WTC11 (cell line): ENCODE results near the gene SNX20. TPM values are rescaled to one million over a fixed set of nuclear protein-coding genes. Genes with fewer than 3 reads are reported as not detected.

Source experiments
- ATAC-seq: fragments of 200-7000 bp; cut with Tn5 transposase; 2 replicates; pipeline ENCODE4 v1.10.0; 2021; ENCODE audit warnings: mild to moderate bottlenecking, moderate library complexity
- CTCF ChIA-PET: fragments of 300-600 bp; sonication (Branson Sonifier 250); formaldehyde crosslinking; loops from one replicate; lab custom pipeline; 2021; ENCODE audit warnings: antibody characterized with exemption; lab: Charles Lee
- POLR2A ChIA-PET: fragments of 350-600 bp; sonication (Branson Sonifier 250); formaldehyde crosslinking; loops from one replicate; lab custom pipeline; 2021; ENCODE audit warnings: antibody characterized with exemption; lab: Charles Lee
- DNase-seq: peaks from one replicate; pipeline ENCODE4 v3.0.0; 2021; ENCODE audit warnings: low spot score
- H3K27ac Mint-ChIP-seq: 2 replicates; pipeline ENCODE4 v1.8.0; 2021; ENCODE audit warnings: mixed read lengths
- H3K27me3 Mint-ChIP-seq: 2 replicates; pipeline ENCODE4 v1.8.0; 2021; ENCODE audit warnings: low read depth, mild to moderate bottlenecking, moderate library complexity, mixed read lengths
- H3K36me3 Mint-ChIP-seq: 2 replicates; pipeline ENCODE4 v1.8.0; 2021; ENCODE audit warnings: mixed read lengths
- H3K4me1 Mint-ChIP-seq: 2 replicates; pipeline ENCODE4 v1.8.0; 2022; ENCODE audit warnings: mixed read lengths
- H3K4me3 Mint-ChIP-seq: 2 replicates; pipeline ENCODE4 v1.8.0; 2021; ENCODE audit warnings: mild to moderate bottlenecking, moderate library complexity, mixed read lengths
- H3K9me3 Mint-ChIP-seq: 2 replicates; pipeline ENCODE4 v1.8.0; 2021; ENCODE audit warnings: mixed read lengths
- ATF3 ChIP-seq: sonication (generic); formaldehyde crosslinking; conservative IDR thresholded peaks from 2 replicates; pipeline ENCODE4 v1.8.1; 2022; ENCODE audit warnings: mild to moderate bottlenecking, missing genetic modification reagents
- CTCF ChIP-seq: fragments of 200-600 bp; IDR thresholded peaks from 2 replicates; pipeline ENCODE4 v1.8.0; 2022; ENCODE audit warnings: antibody characterized with exemption
- E2F5 ChIP-seq: sonication (generic); formaldehyde crosslinking; IDR thresholded peaks from 2 replicates; pipeline ENCODE4 v1.8.1; 2022; ENCODE audit warnings: mild to moderate bottlenecking, moderate library complexity, missing genetic modification reagents
- ELF4 ChIP-seq: sonication (generic); formaldehyde crosslinking; IDR thresholded peaks from 2 replicates; pipeline ENCODE4 v1.8.1; 2022; ENCODE audit warnings: low read depth, mild to moderate bottlenecking, moderate library complexity, missing genetic modification reagents
- EMX1 ChIP-seq: fragments of 250-450 bp; sonication (Bioruptor Pico); IDR thresholded peaks from 2 replicates; pipeline ENCODE4 v1.8.0; 2021; ENCODE audit warnings: mild to moderate bottlenecking
- ESRRA ChIP-seq: sonication (generic); formaldehyde crosslinking; IDR thresholded peaks from 2 replicates; pipeline ENCODE4 v1.8.1; 2022; ENCODE audit warnings: mild to moderate bottlenecking, missing genetic modification reagents, borderline replicate concordance
- ETV6 ChIP-seq: sonication (generic); formaldehyde crosslinking; IDR thresholded peaks from 2 replicates; pipeline ENCODE4 v1.8.1; 2022; ENCODE audit warnings: mild to moderate bottlenecking, missing genetic modification reagents
- FOXP1 ChIP-seq: sonication (generic); formaldehyde crosslinking; IDR thresholded peaks from 2 replicates; pipeline ENCODE4 v1.8.0; 2022; ENCODE audit warnings: missing genetic modification reagents, mild to moderate bottlenecking, moderate library complexity, borderline replicate concordance
- GABPB1 ChIP-seq: sonication (generic); formaldehyde crosslinking; IDR thresholded peaks from 2 replicates; pipeline ENCODE4 v1.8.1; 2023; ENCODE audit warnings: mild to moderate bottlenecking, missing genetic modification reagents
- HMGA2 ChIP-seq: fragments of 250-450 bp; sonication (Bioruptor Pico); IDR thresholded peaks from 2 replicates; pipeline ENCODE4 v1.4.0; 2021; ENCODE audit warnings: mild to moderate bottlenecking, moderate library complexity
- MLX ChIP-seq: sonication (generic); formaldehyde crosslinking; IDR thresholded peaks from 2 replicates; pipeline ENCODE4 v1.8.1; 2023; ENCODE audit warnings: mild to moderate bottlenecking, missing genetic modification reagents, moderate library complexity
- MYBL2 ChIP-seq: sonication (generic); formaldehyde crosslinking; IDR thresholded peaks from 2 replicates; pipeline ENCODE4 v1.8.1; 2023; ENCODE audit warnings: mild to moderate bottlenecking, moderate library complexity, missing genetic modification reagents
- NR2C2 ChIP-seq: sonication (generic); formaldehyde crosslinking; IDR thresholded peaks from 2 replicates; pipeline ENCODE4 v1.8.0; 2022; ENCODE audit warnings: mild to moderate bottlenecking, missing genetic modification reagents
- PRRX2 ChIP-seq: fragments of 250-450 bp; sonication (Bioruptor Pico); IDR thresholded peaks from 2 replicates; pipeline ENCODE4 v1.8.0; 2021; ENCODE audit warnings: mild to moderate bottlenecking
- SMAD3 ChIP-seq: sonication (generic); formaldehyde crosslinking; IDR thresholded peaks from 2 replicates; pipeline ENCODE4 v1.8.0; 2022; ENCODE audit warnings: missing genetic modification reagents, mild to moderate bottlenecking, borderline replicate concordance
- SOX15 ChIP-seq: fragments of 250-450 bp; sonication (Bioruptor Pico); IDR thresholded peaks from 2 replicates; pipeline ENCODE4 v1.9.0; 2021; ENCODE audit warnings: mild to moderate bottlenecking
- TCF7 ChIP-seq: sonication (generic); formaldehyde crosslinking; IDR thresholded peaks from 2 replicates; pipeline ENCODE4 v1.8.0; 2022; ENCODE audit warnings: mild to moderate bottlenecking, low read depth, missing genetic modification reagents, moderate library complexity
- TP53 ChIP-seq: sonication (generic); formaldehyde crosslinking; IDR thresholded peaks from 2 replicates; pipeline ENCODE4 v1.8.1; 2023; ENCODE audit warnings: mild to moderate bottlenecking, missing genetic modification reagents
- ZBTB21 ChIP-seq: sonication (generic); formaldehyde crosslinking; IDR thresholded peaks from 2 replicates; pipeline ENCODE4 v1.8.1; 2023; ENCODE audit warnings: mild to moderate bottlenecking, missing genetic modification reagents, borderline replicate concordance
- ZBTB43 ChIP-seq: sonication (generic); formaldehyde crosslinking; IDR thresholded peaks from 2 replicates; pipeline ENCODE4 v1.8.1; 2023; ENCODE audit warnings: mild to moderate bottlenecking, missing genetic modification reagents
- ZNF232 ChIP-seq: sonication (generic); formaldehyde crosslinking; IDR thresholded peaks from 2 replicates; pipeline ENCODE4 v1.8.0; 2022; ENCODE audit warnings: mild to moderate bottlenecking, missing genetic modification reagents
- ZNF263 ChIP-seq: sonication (generic); formaldehyde crosslinking; IDR thresholded peaks from 2 replicates; pipeline ENCODE4 v1.8.1; 2022; ENCODE audit warnings: low read depth, mild to moderate bottlenecking, moderate library complexity, missing genetic modification reagents
- ZNF281 ChIP-seq: sonication (generic); formaldehyde crosslinking; IDR thresholded peaks from 2 replicates; pipeline ENCODE4 v1.8.0; 2023; ENCODE audit warnings: mild to moderate bottlenecking, missing genetic modification reagents
- ZNF396 ChIP-seq: fragments of 250-450 bp; sonication (Bioruptor Pico); IDR thresholded peaks from 2 replicates; pipeline ENCODE4 v1.8.0; 2021; ENCODE audit warnings: mild to moderate bottlenecking, moderate library complexity, borderline replicate concordance
- ZNF416 ChIP-seq: fragments of 250-450 bp; sonication (Bioruptor Pico); IDR thresholded peaks from 2 replicates; pipeline ENCODE4 v1.9.0; 2021; ENCODE audit warnings: mild to moderate bottlenecking, inconsistent platforms
- total RNA-seq: library from RNA; stranded (reverse); gene quantifications from 3 replicates; pipeline ENCODE4 v1.2.3, GENCODE V29; 2021
- TF ChIP-seq, protein P1 (sequence below): sonication (generic); formaldehyde crosslinking; IDR thresholded peaks from 2 replicates; pipeline ENCODE4 v1.8.1; 2023; ENCODE audit warnings: mild to moderate bottlenecking, moderate library complexity, missing genetic modification reagents

SNX20 gene
- total RNA-seq, 1 experiment from 2014 or later: not detected

DNA sequence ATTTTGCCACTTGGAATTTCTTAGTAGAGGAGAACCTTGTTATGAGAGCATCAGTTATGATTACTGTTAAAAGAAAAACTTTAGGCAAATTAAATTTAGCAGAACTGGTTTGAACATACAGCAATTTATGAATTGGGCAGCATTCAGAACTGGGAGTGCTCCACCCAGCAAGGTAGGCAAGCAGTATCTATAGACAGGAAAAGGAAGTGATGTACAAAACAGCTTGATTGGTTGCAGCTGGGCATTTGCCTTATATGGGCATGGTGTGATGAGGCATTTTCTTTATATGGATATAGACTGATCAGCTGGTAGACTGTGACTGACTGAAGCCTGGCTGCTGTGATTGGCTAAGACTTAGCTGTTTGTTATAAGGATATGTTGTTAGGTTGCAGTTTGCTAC, 43.2 kb upstream of the SNX20 start (continued):
- TF ChIP-seq ATF3 (no peak), ZBTB21 (CRISPR knock-in tag) (no peak), SOX15 (no peak)
- TF ChIP-seq, all 79 proteins: peak for 0

DNA sequence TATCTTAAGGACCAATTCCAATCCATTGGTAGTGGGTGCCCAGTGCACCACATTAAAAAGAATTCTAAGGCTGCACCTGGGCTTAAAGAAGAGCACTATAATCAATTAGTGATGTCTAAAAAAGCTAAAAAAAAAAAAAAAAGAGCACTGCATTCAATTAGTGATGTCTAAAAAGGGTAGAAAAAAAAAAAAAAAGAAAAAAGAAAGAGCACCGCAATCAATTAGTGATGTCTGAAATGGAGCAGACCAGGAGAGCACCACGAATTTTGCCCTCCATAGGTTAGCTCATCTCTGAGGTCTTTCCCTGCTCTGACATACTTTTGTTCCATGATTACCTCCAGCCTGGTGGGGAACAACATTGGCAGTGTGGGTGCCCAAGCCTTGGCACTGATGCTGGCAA, 41.8 kb upstream of the SNX20 start:
- Mint-ChIP-seq H3K36me3 (peaks cover 5% of the 10 kb centered on the region; the same call in 1 of the 2 replicates), H3K4me1 (peaks cover 12% of the 10 kb centered on the region), H3K4me3 (no peak overlapping the region), H3K27me3 (no peaks in the 10 kb centered on the region), H3K27ac (no peak overlapping the region), H3K9me3 (peaks cover 22% of the 10 kb centered on the region)
- ATAC-seq (no peak), DNase-seq (no peak)
- ChIA-PET POLR2A (no interaction called here), CTCF (interaction anchor here (0.9 kb wide), 1 partner anchor 83 kb away, joined by 4 read pairs; no protein-coding TSS in a partner anchor)
- TF ChIP-seq ZNF232 (no peak), MYBL2 (no peak), MLX (CRISPR knock-in tag) (no peak), NR2C2 (CRISPR knock-in tag) (no peak), GABPB1 (CRISPR knock-in tag) (no peak), E2F5 (no peak), ZBTB21 (CRISPR knock-in tag) (no peak), ZNF281 (no peak), ZNF416 (CRISPR knock-in tag) (no peak), PRRX2 (no peak)

- ChIA-PET CTCF (interaction anchor here (0.9 to 1.2 kb wide), 2 partner anchors 84 kb away, joined by 4 read pairs; no protein-coding TSS in a partner anchor), POLR2A (no interaction called here)
- Mint-ChIP-seq H3K4me1 (peaks cover 12% of the 10 kb centered on the region), H3K27ac (no peak overlapping the region), H3K9me3 (peaks cover 22% of the 10 kb centered on the region), H3K27me3 (no peaks in the 10 kb centered on the region), H3K36me3 (peaks cover 5% of the 10 kb centered on the region; the same call in 1 of the 2 replicates), H3K4me3 (no peak overlapping the region)
- DNase-seq: no peak
- no peak for TF ChIP-seq ELF4
- TF ChIP-seq TP53: no peak
- TF ChIP-seq TCF7 (CRISPR knock-in tag): no peak
- TF ChIP-seq, protein P1, sequence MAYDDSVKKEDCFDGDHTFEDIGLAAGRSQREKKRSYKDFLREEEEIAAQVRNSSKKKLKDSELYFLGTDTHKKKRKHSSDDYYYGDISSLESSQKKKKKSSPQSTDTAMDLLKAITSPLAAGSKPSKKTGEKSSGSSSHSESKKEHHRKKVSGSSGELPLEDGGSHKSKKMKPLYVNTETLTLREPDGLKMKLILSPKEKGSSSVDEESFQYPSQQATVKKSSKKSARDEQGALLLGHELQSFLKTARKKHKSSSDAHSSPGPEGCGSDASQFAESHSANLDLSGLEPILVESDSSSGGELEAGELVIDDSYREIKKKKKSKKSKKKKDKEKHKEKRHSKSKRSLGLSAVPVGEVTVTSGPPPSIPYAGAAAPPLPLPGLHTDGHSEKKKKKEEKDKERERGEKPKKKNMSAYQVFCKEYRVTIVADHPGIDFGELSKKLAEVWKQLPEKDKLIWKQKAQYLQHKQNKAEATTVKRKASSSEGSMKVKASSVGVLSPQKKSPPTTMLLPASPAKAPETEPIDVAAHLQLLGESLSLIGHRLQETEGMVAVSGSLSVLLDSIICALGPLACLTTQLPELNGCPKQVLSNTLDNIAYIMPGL (CRISPR knock-in tag): no peak
- no peak for TF ChIP-seq HMGA2
- TF ChIP-seq EMX1 (CRISPR knock-in tag): no peak
- no peak for TF ChIP-seq ZBTB43 (CRISPR knock-in tag)
- no peak for TF ChIP-seq SMAD3 (CRISPR knock-in tag)
- no peak for TF ChIP-seq FOXP1 (CRISPR knock-in tag)
- TF ChIP-seq ZNF263: no peak
- TF ChIP-seq CTCF: no peak
- no peak for TF ChIP-seq ETV6 (CRISPR knock-in tag)
- TF ChIP-seq ZNF396 (CRISPR knock-in tag): no peak
- no peak for TF ChIP-seq MLX (CRISPR knock-in tag)
- no peak for TF ChIP-seq ESRRA (CRISPR knock-in tag)
- no peak for ATAC-seq
These were observed 41.3 kb upstream of the SNX20 start for GRCh38 chr16:50722405-50722737.
